Measurements from ENCODE around the gene DUSP22.

Gene DUSP22

GRCh38 chr6:354631-355280 is 62.5 kb downstream of the DUSP22 start:
- Histone ChIP-seq H4K20me1 (ENCODE audit: control insufficient read depth, insufficient read depth, low read depth, low read length) (no peaks in the 10 kb centered on the region), H3K9me2 (replicated peaks; ENCODE audit: control insufficient read depth, low read length) (no peaks in the 10 kb centered on the region), H3K27ac (ENCODE audit: low read depth, low read length) (no peak overlapping the region), H3K27me3 (ENCODE audit: control insufficient read depth, low read length) (0 out of 2 replicates have a peak, but pooled peaks cover 3% of the 10 kb centered on the region), H3K36me3 (ENCODE audit: control insufficient read depth, low read length) (no peaks in the 10 kb centered on the region), H3K4me1 (ENCODE audit: control insufficient read depth, low read length) (peaks cover 11% of the 10 kb centered on the region), H3K9me3 (ENCODE audit: control insufficient read depth, insufficient read depth, low read length) (peaks cover 6% of the 10 kb centered on the region; the same call in 1 of the 2 replicates), H3K4me2 (ENCODE audit: low read length) (no peak overlapping the region), H3K4me3 (ENCODE audit: low read length) (no peak overlapping the region), H3F3A (ENCODE audit: control insufficient read depth, insufficient read depth) (no peaks in the 10 kb centered on the region), H3K79me2 (ENCODE audit: control insufficient read depth, low read length) (no peaks in the 10 kb centered on the region)
- TF ChIP-seq CTCF (IDR thresholded peaks at IDR 0.05; ENCODE audit: low read depth, low read length, poor library complexity, severe bottlenecking), result no peak
- no peak for TF ChIP-seq EZH2phosphoT487 (IDR thresholded peaks at IDR 0.05; ENCODE audit: borderline replicate concordance, low read length)

GRCh38 chr6:355373-356208 is 63.3 kb downstream of the DUSP22 start:
- Histone ChIP-seq H3K4me3 (ENCODE audit: low read length) (no peak overlapping the region), H3K9me3 (ENCODE audit: control insufficient read depth, insufficient read depth, low read length) (peaks cover 6% of the 10 kb centered on the region; the same call in 1 of the 2 replicates), H3K9me2 (replicated peaks; ENCODE audit: control insufficient read depth, low read length) (no peaks in the 10 kb centered on the region), H3F3A (ENCODE audit: control insufficient read depth, insufficient read depth) (no peaks in the 10 kb centered on the region), H3K27me3 (ENCODE audit: control insufficient read depth, low read length) (0 out of 2 replicates have a peak, but pooled peaks cover 3% of the 10 kb centered on the region), H3K27ac (ENCODE audit: low read depth, low read length) (no peak overlapping the region), H3K4me1 (ENCODE audit: control insufficient read depth, low read length) (peaks cover 11% of the 10 kb centered on the region), H3K4me2 (ENCODE audit: low read length) (no peak overlapping the region), H3K79me2 (ENCODE audit: control insufficient read depth, low read length) (no peaks in the 10 kb centered on the region), H4K20me1 (ENCODE audit: control insufficient read depth, insufficient read depth, low read depth, low read length) (no peaks in the 10 kb centered on the region), H3K36me3 (ENCODE audit: control insufficient read depth, low read length) (no peaks in the 10 kb centered on the region)
- no peak for TF ChIP-seq CTCF (IDR thresholded peaks at IDR 0.05; ENCODE audit: low read depth, low read length, poor library complexity, severe bottlenecking)
- no peak for TF ChIP-seq EZH2phosphoT487 (IDR thresholded peaks at IDR 0.05; ENCODE audit: borderline replicate concordance, low read length)

GRCh38 chr6:356828-357251 is 64.6 kb downstream of the DUSP22 start:
- Histone ChIP-seq H3K79me2 (ENCODE audit: control insufficient read depth, low read length) (no peaks in the 10 kb centered on the region), H3K27ac (ENCODE audit: low read depth, low read length) (no peak overlapping the region), H3K9me2 (replicated peaks; ENCODE audit: control insufficient read depth, low read length) (no peaks in the 10 kb centered on the region), H3F3A (ENCODE audit: control insufficient read depth, insufficient read depth) (no peaks in the 10 kb centered on the region), H4K20me1 (ENCODE audit: control insufficient read depth, insufficient read depth, low read depth, low read length) (no peaks in the 10 kb centered on the region), H3K9me3 (ENCODE audit: control insufficient read depth, insufficient read depth, low read length) (peaks cover 6% of the 10 kb centered on the region; the same call in 1 of the 2 replicates), H3K4me3 (ENCODE audit: low read length) (no peak overlapping the region), H3K4me2 (ENCODE audit: low read length) (no peak overlapping the region), H3K27me3 (ENCODE audit: control insufficient read depth, low read length) (0 out of 2 replicates have a peak, but pooled peaks cover 3% of the 10 kb centered on the region), H3K36me3 (ENCODE audit: control insufficient read depth, low read length) (no peaks in the 10 kb centered on the region), H3K4me1 (ENCODE audit: control insufficient read depth, low read length) (peaks cover 11% of the 10 kb centered on the region)
- TF ChIP-seq EZH2phosphoT487 (IDR thresholded peaks at IDR 0.05; ENCODE audit: borderline replicate concordance, low read length), result no peak
- TF ChIP-seq CTCF (IDR thresholded peaks at IDR 0.05; ENCODE audit: low read depth, low read length, poor library complexity, severe bottlenecking), result no peak
